HG03432 (cell line): ENCODE data around the gene MED25.
A peak's percentile ranks its signal among the peaks of the same experiment; 100 is the strongest.

ENCODE experiments used
- ATAC-seq: cut with Tn5 transposase; IDR thresholded peaks from one replicate; pipeline ENCODE4 v1.9.1; 2021; ENCODE audit warnings: mild to moderate bottlenecking, moderate library complexity; ENCODE audit not compliant: unreplicated experiment

The MED25 gene

DNA sequence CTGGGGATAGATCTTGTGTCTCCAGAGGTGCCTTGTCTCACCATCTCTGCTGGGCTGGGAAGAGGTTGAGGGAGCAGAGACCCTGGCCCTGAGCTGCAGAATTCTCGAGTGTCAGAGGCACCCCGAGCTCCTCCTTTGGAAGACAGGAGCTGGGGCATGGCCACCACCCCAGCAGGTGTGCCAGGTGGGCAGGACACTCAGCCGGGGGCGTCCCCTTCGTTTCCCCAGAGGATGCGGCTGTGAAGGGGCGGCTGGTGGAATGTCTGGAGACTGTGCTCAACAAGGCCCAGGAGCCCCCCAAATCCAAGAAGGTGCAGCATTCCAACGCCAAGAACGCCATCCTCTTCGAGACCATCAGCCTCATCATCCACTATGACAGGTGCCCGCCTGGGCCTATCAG lies 19.5 kb upstream of the MED25 start:
- no peak for ATAC-seq

DNA sequence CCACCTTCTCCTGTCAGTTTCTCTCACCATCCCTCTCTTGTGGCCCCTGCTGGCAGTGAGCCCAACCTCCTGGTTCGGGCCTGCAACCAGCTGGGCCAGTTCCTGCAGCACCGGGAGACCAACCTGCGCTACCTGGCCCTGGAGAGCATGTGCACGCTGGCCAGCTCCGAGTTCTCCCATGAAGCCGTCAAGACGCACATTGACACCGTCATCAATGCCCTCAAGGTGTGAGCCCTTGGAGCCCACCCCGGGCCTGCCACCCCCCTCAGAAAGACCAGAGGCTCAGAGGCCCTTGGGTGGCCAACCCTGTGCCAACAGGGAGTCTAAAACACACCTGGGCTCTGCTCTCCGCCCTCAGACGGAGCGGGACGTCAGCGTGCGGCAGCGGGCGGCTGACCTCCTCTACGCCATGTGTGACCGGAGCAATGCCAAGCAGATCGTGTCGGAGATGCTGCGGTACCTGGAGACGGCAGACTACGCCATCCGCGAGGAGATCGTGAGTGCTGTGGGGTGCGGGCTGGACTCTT lies 18.8 kb upstream of the MED25 start:
- no peak for ATAC-seq

DNA sequence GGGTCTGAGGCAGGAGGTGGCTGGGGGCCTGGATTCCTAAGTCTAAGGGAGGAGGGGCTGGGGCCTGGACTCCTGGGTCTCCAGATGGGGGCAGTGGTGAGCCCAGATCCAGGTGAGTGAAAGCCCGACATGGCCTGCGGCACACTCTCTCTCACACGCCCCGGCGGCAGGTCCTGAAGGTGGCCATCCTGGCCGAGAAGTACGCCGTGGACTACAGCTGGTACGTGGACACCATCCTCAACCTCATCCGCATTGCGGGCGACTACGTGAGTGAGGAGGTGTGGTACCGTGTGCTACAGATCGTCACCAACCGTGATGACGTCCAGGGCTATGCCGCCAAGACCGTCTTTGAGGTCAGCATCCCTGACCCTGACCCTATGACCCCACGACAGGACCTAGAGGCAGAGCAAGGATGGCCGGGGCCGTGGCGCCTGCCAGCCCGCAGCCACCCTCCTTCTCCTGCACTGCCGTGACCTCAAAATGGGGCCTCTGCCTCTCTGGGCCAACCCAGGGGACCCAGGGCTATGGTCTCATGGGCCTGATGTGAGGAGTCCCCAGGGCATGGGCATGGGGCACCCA lies 18.2 kb upstream of the MED25 start:
- no peak for ATAC-seq

DNA sequence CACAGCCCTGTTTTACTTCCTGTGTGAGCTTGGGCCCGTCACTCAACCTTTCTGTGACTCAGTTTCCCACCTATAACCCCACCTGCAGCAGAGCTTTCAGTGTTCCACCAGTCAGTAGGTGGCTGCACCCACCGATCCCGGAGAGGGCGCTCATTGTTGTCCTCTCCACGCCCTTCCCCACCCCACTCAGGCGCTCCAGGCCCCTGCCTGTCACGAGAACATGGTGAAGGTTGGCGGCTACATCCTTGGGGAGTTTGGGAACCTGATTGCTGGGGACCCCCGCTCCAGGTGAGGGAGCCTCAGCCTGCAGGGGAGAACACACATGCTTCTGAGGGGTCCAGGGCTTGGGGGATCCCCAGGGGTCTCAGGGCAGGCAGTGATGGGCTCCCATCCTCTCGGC lies 17.3 kb upstream of the MED25 start:
- no peak for ATAC-seq

DNA sequence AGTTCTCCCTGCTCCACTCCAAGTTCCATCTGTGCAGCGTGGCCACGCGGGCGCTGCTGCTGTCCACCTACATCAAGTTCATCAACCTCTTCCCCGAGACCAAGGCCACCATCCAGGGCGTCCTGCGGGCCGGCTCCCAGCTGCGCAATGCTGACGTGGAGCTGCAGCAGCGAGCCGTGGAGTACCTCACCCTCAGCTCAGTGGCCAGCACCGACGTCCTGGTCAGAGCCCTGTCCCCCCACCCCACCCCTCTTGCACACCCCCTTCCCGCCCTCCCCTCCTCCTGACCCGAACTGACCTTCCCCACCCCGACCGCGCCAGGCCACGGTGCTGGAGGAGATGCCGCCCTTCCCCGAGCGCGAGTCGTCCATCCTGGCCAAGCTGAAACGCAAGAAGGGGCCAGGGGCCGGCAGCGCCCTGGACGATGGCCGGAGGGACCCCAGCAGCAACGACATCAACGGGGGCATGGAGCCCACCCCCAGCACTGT lies 16.6 kb upstream of the MED25 start:
- no peak for ATAC-seq

DNA sequence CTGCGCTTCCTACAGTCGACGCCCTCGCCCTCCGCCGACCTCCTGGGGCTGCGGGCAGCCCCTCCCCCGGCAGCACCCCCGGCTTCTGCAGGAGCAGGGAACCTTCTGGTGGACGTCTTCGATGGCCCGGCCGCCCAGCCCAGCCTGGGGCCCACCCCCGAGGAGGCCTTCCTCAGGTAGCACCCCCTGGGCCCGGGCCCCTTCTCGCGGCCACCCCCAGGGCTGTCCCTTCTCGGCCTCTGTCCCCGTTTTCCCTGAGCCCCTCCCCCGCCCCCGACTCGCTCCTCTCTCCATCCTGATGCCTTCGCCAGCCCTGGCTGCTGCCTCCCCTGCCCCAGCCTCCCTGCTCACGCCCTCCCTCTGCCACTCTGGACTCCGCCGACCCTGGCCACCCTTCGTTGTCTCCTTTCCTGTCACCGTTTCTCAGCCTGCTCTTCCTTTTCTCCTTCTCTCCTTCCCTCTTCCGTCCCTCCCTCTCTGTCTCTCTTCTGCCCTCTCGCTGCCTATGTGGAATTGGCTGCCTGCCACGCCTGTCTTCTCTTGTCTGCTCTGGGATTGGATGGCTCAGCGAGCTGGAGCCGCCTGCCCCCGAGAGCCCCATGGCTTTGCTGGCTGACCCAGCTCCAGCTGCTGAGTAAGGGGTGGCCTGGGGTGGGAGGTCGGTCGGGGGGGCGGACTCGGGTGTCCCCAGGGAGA lies 16.0 kb upstream of the MED25 start:
- ATAC-seq: no peak

DNA sequence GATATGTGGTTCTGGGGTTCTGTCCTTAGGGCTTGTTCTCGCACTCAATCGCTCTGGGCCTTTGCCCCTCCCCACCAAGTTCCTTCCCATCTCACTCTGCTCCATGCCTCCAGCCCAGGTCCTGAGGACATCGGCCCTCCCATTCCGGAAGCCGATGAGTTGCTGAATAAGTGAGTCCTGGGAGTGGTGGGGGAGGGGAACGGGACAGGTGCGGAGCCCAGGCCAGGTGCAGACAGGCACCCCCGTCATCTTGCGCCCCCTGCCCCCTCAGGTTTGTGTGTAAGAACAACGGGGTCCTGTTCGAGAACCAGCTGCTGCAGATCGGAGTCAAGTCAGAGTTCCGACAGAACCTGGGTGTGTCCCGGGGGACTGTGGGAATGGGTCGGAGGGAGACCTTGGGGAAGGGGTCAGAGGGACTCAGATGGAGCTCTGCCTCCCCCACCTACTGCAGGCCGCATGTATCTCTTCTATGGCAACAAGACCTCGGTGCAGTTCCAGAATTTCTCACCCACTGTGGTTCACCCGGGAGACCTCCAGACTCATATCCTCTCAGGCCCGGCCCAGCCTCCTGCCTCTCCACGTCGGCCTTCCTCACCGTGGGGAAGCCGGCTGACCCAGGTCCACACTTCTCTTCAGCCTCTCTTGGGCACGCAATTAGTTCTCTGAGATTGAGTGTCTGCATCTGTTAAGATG lies 15.1 kb upstream of the MED25 start:
- no peak for ATAC-seq

DNA sequence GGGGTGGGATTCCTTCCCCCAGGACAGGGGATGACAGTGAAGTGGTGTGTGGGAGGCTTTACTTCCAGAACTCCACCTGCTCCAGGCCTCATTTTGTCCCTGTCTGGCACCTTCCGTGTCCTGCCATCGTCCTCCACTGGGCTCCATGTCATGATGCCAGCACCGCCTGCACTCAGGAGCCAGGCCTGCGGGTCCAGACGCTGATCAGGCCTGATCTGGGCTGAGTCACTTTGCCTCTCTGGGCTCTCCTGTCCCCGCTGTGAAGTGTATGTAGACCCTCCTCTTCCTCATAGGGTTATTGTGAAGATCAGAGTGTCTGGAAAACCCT lies 14.6 kb upstream of the MED25 start:
- no peak for ATAC-seq

DNA sequence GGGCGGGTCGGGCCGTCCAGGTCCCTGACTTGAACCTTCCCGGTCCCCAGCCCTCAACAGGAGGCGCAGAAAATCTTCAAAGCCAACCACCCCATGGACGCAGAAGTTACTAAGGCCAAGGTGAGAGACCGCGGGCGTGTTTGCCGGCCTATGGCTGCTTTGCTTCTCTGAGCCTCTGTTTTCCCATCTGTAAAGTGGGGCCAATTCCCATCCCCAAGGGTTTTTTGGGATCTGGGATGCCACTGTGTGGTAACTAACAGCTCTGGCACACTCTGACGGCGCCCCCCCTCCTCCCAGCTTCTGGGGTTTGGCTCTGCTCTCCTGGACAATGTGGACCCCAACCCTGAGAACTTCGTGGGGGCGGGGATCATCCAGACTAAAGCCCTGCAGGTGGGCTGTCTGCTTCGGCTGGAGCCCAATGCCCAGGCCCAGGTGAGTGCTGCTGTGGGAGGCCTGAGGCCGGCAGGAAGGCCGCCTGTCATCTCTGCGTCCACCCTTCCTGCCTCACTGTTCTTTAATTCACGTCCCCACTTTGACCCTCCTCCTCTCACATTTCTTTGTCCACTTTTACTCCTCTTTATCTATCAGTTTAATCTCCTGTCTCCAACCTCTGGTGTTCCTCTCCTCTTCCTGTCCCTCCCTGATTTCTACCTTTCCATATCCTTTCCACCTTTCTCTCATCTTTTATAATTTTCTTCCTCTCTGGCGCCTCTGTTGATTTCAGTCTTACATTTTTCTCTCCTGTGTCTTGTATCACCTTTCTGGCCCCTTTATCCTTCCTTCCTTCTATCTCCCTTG lies 12.1 kb upstream of the MED25 start:
- ATAC-seq: no peak

DNA sequence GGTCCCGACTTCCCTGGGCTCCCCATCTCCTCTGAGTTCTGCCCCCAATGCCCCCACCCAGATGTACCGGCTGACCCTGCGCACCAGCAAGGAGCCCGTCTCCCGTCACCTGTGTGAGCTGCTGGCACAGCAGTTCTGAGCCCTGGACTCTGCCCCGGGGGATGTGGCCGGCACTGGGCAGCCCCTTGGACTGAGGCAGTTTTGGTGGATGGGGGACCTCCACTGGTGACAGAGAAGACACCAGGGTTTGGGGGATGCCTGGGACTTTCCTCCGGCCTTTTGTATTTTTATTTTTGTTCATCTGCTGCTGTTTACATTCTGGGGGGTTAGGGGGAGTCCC lies 11.5 kb upstream of the MED25 start:
- ATAC-seq: no peak

DNA sequence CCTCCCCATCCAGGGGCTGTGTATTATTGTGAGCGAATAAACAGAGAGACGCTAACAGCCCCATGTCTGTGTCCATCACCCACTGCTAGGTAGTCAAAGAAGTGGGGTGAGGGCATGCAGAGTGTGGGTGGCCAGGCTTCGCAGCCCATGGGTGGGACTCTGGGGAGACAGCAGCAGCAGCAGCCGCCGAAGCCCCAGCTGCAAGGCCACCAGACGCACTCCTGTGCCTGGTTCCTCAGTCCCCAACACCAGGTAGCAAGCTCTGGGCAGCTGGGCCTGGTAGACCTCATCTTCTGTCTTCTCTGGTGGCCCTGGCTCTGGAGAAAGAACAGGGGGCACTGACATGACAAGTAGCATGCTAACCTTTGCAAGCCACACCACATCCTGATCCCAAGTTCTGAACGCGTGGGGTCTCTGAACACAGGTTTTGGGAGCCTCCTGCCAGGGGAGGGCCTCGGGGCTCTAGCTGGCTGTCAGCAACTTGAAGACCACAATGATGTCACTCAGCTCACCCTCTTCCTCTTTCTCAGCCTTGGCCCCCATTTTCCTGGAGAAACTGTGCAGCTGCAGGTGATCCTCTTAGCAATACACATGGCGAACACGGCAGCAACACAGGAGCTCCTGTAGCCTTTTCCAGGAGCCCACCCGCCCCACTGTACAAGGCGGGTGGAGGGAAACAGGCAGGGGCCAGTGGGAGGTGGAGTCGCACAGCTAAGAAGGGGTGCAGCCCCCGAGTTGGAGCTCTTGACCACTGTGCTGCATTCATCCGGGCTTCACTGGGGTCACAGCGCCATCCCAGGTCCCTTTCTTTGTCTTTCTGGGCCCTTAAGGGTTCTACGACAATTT lies 10.8 kb upstream of the MED25 start:
- no peak for ATAC-seq

DNA sequence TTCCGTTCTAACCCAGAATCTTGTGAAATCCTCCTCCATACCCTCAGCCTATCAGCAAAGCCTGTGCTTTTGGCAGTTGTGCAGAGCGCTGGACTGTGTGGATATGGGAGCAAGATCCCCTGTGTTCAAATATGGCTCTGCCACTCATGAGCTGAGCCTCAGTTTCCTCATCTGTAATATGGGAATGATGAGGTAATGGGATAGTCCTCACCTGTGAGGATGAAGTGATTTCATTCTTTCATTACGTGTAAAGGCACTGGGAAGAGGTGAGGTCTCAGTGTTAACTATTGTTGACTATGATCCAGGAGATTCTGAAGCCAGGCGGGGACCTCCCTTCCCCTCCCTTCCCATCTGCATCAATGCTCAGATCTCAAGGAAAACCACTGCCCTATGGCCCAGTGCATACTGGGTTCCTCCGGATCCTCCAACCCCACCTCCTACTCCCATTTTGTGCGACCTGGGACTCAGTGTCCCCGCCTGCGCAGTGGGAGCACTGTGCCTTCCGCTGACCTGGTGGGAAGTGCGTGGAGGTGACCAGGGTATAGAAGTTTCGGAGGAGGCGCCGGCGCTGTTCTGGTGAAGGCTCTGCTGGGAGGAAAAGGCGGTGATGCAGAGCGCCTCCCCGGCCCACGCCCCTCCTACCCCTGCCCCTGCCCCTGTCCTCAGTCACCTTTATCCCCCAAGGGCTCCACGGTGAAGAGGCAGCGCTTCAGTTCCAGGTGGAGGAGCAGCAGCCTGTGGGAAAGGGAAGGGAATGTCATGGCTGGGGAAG lies 10.0 kb upstream of the MED25 start:
- no peak for ATAC-seq

DNA sequence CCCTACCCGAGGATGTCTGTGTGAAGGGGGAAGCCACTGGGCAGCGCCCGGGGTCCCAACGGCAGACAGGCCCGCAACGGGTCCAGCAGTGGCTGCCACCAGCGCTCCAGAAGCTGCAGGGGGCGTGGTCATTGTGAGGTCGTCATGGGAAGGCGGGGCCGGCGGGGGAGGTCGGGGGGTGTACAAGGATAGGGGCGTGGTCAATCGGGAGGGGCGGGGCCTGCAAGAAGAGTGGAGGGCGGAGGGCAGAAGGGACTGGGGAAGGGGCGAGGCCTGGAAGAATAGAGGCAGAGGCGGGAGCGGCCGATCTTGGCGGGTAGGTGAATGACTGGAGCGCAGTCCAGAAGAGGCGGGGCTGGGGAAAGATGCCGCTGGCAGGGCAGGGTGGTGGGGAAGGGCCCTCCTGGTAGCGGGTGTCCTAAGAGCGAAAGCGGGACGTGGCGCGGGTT lies 9.4 kb upstream of the MED25 start:
- ATAC-seq: no peak

DNA sequence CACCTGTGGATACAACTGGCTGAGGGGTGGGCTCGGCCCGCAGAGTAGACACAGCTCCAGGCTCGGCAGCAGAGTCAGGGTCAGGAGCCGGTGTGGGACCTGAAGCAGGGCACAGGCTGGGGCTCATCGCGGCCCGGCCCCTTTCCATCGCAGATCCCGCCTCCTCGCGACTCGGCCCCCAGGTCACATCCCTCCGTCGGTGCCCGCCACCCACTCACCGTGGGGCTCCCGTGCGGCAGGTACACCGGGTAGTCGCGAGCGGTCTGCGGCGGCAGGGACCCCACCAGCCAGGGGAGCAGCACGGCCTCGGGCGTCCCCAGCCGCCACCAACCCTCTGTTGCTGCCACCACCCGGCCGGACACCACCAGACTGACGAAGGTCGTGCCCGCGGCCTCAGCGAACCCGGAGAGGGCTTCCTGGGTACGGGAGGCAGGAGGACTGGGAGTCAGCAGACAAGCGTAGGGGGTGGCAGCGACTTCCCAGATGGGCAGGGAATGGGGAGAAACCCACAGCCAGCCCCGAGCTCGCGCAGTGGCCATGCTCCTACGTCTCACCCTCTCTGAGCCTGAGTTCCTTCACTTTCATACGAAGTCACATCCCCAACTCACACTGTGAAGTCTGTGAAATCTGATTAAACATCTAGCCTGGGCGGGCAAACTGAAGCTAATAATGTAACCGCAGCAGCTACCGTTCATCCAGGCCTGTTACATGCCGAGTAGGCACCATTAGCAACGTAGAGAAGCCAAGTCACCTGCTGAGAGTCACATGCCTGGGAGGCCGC lies 8.7 kb upstream of the MED25 start:
- ATAC-seq: no peak

DNA sequence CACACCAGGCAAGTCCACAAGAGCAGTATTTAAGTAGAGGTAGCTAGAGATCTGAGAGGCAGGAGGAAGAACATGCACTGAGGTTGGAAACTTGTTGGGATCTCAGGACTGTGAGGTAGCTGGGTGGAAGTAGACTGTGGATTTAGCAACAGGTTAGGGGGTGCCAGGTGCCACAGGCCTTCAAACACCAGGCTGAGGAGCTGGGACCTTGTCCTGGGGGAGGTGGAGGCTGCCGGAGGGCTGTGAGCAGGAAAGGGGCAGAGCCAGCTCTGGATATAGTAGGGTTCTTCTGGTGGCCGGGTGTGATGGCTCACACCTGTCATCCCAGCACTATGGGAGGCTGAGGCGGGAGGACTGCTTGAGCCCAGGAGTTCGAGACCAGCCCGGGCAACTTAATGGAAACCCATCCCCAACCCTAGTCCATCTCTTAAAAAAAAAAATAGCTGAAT lies 8.1 kb upstream of the MED25 start:
- no peak for ATAC-seq

DNA sequence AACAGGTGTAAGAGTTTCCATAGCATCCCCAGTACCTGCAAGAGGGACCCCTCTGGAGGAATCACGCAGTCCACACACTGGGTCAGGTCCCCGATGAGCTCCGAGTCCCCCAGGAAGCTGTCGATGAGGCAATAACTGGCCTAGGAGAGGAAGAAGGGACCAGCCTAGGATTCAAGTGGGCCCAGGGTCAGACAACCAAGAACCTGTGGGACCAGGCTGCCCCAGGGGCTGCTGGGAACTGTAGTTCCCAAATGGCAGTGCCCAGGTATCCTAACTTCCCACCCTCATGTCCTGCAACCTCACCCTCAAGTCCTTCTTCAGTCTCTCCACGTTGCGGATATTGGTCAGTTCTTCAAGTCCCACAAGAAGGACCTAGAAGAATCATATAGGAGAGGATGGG lies 6.8 kb upstream of the MED25 start:
- ATAC-seq: no peak

DNA sequence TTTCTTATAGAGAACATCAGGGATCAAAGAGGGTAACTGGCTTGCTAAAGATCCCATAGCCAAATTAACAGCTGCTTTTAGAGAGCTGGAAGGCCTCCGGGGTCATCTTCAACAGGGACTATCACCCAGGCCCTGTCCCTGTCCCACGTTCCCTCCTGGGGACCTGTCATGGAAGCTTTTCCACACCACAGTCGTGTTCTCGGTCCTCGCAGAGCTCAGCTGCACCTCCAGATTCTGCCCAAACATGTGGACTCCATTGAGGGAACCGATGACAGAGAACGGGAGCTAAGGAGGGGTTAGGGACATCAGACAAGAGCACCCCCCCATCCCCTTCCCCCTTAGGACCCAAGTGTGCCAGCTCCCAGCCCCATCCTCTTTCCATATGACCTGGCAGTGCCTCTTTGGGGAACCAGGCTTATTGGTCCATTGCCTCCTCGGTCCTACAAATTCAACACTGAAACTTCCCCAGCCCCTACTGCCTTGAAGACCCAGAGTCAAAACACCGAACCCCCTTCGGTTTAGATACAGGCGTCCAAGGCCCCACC lies 5.6 kb upstream of the MED25 start:
- no peak for ATAC-seq

DNA sequence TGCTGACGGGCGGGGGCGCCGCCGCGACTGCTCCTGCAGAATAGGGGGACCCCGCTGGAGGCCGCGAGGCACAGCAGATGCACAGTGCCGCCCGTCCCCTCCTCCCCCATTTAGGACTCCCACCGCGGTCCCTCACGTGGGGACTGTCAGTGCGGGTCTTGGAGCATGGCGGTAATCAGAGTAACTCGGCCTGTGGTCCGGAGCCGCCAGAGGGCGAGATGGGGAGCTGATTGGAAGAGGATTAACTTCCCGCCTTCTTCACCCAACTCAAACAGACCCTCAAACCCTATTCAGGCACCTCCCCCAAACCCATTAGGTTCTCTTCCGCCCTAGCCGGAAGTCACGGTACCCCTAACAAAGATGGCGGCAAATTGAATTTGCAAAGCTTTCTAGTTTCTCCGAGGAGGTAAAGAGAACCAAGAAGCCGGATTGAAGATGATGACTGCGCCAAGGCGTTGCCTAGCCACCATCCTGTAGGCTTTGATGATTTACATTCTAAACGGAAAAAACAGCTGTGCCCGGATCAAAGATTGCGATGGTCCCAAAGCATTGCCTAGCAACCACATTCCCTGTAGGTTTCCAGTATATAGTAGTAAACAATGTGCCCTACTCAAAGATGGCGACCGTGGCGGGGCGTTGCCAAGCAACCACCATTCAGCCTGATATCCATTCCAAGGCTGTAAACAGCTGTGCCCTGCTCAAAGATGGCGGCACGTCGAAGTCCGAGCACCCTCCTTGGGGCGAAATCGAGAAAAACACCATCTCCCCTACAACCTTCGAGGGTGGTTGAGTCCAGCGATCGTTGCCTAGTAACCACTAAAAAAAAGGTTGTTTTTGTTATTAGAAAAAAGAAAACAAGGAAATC lies 4.9 kb upstream of the MED25 start, which contains the start of gene FUZ:
Gene FUZ (minus strand): TSS at position 296 of the 865 bp plus-strand sequence. CDS start 186 bp downstream, at position 110.
- ATAC-seq: peak; percentile 45
